Epithelial cell of prostate (primary cell): Measurements from ENCODE around the gene ZNHIT6.
"Not testable (repeated sequence)": the region's sequence is repeated elsewhere in the genome, so short reads cannot be mapped to it uniquely, and the experiment has no call there.

Experiments
- DNase-seq: peaks from one replicate; pipeline ENCODE4 v3.0.0-alpha.2; 2011; ENCODE audit warnings: low read depth, low spot score
- H3K27ac ChIP-seq: fragments of 450-650 bp; 2 replicates; pipeline ENCODE4 v1.5.1; 2017; ENCODE audit warnings: mild to moderate bottlenecking

ZNHIT6 gene

GRCh38 chr1:85672031-85672660, 36.1 kb downstream of the ZNHIT6 start:
- no peak overlapping the region for H3K27ac ChIP-seq
- DNase-seq = no peak

DNA sequence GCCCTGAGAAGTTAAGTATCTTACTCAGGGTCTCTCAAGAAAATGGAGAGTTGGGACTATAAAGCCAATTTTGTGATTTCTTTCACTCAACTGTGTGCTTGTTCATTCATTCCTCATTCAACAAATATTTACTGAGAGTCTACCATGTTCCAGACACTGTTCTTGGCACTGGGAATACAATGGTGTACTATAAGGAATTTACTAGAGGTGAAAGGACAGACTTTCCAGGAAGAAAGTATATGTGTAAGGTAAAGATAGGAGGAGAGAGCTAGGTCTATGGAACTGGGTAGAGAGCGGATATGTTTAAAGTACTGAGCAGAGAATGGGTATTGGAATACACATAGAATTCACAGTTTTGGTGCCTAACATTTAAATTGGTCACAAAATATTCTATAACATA, 42.3 kb downstream of the ZNHIT6 start:
- no peak overlapping the region for H3K27ac ChIP-seq
- DNase-seq = no peak

- no peak overlapping the region for H3K27ac ChIP-seq
- no peak for DNase-seq
These were observed 44.9 kb downstream of the ZNHIT6 start for GRCh38 chr1:85663382-85663781.

GRCh38 chr1:85661767-85662166, 46.5 kb downstream of the ZNHIT6 start:
- no peak for DNase-seq

GRCh38 chr1:85660541-85660940, 47.7 kb downstream of the ZNHIT6 start:
- no peak overlapping the region for H3K27ac ChIP-seq
- no peak for DNase-seq

More at GRCh38 chr1:85661767-85662166, 46.5 kb downstream of the ZNHIT6 start:
- no peak overlapping the region for H3K27ac ChIP-seq

DNA sequence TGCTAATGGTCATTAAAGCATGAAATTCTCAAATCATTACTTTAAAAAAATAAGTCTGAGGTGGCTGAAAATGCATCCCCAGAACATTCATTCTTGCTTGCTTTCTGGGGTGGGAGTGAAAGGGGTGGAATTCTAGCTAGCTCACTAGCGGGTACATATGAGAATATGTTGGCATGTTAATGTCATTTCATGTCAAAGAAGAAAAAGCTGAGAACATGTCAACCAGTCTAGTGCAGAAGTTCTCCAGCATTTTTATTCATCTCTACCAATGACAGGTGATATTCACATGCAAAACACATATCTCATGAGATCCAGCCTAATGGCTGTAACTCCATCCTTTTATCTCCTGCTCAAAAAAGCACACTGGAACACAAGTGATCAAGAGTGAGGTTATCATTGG, 49.1 kb downstream of the ZNHIT6 start:
- DNase-seq = no peak

GRCh38 chr1:85656948-85657347, 51.3 kb downstream of the ZNHIT6 start:
- H3K27ac ChIP-seq = peak overlapping the region; percentile 22
- no peak for DNase-seq

More for the DNA sequence above, 49.1 kb downstream of the ZNHIT6 start:
- no peak overlapping the region for H3K27ac ChIP-seq

- no peak for DNase-seq
These were observed 52.0 kb downstream of the ZNHIT6 start for GRCh38 chr1:85656256-85656655.

GRCh38 chr1:85655315-85655714, 52.9 kb downstream of the ZNHIT6 start:
- no peak for DNase-seq
- H3K27ac ChIP-seq = no peak overlapping the region

More at GRCh38 chr1:85656256-85656655, 52.0 kb downstream of the ZNHIT6 start:
- H3K27ac ChIP-seq = peak overlapping the region; percentile 22

- H3K27ac ChIP-seq = peak overlapping the region; percentile 15
- no peak for DNase-seq
These were observed 54.0 kb downstream of the ZNHIT6 start for GRCh38 chr1:85654066-85654782.

DNA sequence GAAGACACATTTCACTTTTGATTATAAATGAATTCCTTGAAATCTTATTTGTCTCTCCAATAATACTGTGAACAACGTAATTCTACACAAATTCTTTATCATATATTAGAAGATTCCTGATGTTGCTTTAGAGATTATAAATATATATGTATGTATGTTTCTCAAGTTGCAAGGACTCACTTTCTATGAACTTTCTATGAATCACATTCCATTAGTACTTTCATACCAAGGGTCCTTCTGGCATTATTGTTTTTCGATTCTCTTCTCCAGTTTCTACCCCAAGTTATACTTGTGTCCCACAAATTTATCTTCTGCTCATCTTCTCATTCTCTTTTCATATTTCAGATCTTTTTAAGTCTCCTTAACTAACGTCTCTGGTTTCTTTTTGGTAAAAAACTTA, 55.9 kb downstream of the ZNHIT6 start:
- no peak overlapping the region for H3K27ac ChIP-seq
- DNase-seq = no peak

- H3K27ac ChIP-seq = no peak overlapping the region
- DNase-seq = no peak
These were observed 57.6 kb downstream of the ZNHIT6 start for GRCh38 chr1:85650645-85651044.

- DNase-seq = no peak
- H3K27ac ChIP-seq = no peak overlapping the region
These were observed 58.6 kb downstream of the ZNHIT6 start for GRCh38 chr1:85649591-85649990.

DNA sequence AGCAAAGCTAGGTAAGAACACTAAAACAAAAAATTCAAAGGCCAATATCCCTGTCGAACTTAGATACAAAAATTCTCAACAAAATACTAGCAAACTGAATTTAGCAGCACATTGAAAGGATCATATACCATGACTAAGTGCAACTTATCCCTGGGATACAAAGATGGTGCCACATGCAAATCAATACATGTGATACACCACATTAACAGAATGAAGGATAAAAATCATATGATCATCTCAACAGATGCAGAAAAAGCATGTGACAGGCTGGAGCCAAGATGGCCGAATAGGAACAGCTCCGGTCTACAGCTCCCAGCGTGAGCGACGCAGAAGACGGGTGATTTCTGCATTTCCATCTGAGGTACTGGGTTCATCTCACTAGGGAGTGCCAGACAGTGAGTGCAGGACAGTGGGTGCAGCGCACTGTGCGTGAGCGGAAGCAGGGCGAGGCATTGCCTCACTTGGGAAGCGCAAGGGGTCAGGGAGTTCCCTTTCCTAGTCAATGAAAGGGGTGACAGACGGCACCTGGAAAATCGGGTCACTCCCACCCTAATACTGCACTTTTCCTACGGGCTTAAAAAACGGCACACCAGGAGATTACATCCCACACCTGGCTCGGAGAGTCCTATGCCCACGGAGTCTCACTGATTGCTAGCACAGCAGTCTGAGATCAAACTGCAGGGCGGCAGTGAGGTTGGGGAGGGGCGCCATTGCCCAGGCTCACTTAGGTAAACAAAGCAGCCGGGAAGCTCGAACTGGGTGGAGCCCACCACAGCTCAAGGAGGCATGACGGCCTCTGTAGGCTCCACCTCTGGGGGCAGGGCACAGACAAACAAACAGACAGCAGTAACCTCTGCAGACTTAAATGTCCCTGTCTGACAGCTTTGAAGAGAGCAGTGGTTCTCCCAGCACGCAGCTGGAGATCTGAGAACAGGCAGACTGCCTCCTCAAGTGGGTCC, 66.4 kb downstream of the ZNHIT6 start:
- H3K27ac ChIP-seq, DNase-seq: not testable (repeated sequence)

GRCh38 chr1:85639920-85640319, 68.3 kb downstream of the ZNHIT6 start:
- H3K27ac ChIP-seq, DNase-seq: not testable (repeated sequence)

GRCh38 chr1:85638412-85638811, 69.8 kb downstream of the ZNHIT6 start:
- no peak for DNase-seq
- H3K27ac ChIP-seq = no peak overlapping the region

DNA sequence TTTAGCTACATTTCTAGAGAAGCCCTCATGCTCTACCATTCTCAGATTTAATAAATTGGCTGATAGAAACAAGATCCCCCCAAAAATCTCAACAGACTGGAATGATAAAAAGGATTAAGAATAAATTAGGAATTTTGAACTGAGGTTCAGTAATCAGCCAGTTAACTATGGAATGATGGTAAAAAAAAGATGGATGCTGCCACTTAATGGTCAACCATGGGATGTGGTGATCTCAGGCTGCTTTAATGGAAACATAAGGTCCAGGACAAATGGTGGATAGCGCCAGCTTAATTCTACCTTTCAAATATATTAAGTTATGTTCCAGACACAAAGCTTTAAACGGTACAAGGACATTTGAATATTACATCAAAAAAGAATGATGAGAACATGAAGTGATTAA, 77.7 kb downstream of the ZNHIT6 start:
- no peak overlapping the region for H3K27ac ChIP-seq
- no peak for DNase-seq

GRCh38 chr1:85629532-85629920, 78.7 kb downstream of the ZNHIT6 start:
- H3K27ac ChIP-seq = peak overlapping the region; percentile 80
- DNase-seq = no peak

DNA sequence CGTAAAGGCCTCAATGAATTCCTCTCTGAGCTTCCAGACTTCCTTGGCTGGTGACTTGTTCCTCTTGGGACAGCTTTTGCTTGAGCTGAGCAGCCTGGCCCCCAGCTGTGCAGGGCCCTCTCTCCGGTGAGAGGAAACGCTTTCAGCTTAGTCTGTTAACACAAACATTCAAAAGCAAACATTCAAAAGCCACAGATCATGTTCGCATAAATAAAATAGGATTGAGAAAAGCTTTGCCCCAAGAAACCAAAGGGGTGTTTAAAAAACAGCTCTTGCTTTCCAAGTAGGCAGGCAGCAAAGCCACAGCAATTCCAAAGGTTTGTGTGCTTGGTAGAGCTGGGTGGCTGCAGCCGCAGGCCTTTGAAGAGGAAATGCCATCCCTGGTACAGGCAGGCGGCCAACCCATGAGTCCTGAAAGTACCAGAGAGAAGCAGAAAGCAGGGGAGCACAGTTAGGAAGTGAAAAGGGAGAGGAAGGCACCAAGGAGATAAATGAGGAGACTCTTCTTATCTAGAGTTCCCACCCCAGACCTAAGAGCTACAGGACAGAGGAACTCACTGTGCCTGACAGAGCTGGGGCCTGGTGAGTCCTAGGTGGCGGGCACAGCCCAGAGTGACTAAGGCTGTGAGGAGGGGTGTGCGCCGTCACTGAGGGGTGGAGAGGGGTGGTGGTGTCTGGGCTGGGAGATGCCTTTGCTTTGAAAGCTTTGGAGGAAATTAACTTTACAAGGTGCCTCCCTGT, 79.3 kb downstream of the ZNHIT6 start:
- peak overlapping the region; percentile 80 for H3K27ac ChIP-seq
- no peak for DNase-seq

DNA sequence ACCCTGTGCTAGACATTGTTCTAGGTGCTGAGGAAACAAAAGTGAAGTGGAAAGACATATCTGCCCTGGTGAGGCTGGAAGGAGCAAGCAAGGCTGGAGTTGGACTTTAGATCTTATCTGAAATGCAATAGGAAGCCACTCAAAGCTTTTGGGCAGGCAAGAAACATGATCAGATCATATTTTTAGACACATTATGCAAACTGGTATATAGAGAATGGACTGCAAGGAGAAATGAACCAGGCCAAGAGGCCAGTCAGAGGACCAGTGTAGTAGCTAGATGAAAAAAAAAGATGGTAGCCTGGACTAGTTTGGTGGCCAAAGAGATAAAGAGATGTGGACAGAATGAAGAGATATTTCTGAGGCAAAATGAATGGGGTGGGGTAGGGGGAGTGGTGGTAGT, 81.4 kb downstream of the ZNHIT6 start:
- H3K27ac ChIP-seq = no peak overlapping the region
- DNase-seq = no peak
